Activated CD4-positive, alpha-beta T cell treated with anti-CD3 and anti-CD28 coated beads, Interleukin-2, amount 50 U/mL, for 4 hours (primary cell): ENCODE measurements around the gene TPSD1.
A peak's percentile ranks its signal among the peaks of the same experiment; 100 is the strongest.
"Not testable (repeated sequence)": the region's sequence is repeated elsewhere in the genome, so short reads cannot be mapped to it uniquely, and the experiment has no call there.

Experiments used
- DNase-seq, 2 experiments: peaks; one replicate each; pipeline ENCODE4 v3.0.0-alpha.2; 2020

The TPSD1 gene

DNA sequence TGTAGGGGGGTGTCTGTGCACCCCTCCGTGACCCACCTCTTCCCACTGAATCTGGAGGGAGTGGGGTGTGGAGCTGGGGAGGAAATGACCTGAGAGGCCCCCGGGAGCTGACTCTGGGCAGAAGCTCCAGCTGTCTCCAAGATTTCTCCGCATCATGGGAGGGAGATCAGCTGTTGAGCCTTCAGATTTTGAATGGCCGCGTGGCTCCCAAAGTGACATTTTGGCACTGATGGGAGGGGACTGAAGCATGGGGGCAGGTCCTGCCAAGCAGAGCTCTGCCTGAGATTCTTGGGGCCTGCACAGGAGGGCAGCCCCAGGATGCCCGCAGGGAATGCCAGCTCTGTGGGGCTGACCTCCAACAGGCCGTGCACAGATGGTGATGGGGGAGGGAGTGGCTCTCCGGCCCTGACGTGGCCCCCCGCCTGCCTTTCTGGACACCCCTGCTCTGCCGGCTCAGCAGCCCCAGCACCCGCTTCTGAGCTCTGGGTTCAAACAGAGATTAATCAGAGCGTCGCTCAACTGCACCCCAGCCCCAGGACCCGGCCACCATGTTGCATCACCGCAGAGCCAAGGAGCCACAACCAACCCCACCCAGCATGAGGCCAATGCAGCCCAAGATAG, 28.2 kb downstream of the TPSD1 start:
- DNase-seq, result no peak

DNA sequence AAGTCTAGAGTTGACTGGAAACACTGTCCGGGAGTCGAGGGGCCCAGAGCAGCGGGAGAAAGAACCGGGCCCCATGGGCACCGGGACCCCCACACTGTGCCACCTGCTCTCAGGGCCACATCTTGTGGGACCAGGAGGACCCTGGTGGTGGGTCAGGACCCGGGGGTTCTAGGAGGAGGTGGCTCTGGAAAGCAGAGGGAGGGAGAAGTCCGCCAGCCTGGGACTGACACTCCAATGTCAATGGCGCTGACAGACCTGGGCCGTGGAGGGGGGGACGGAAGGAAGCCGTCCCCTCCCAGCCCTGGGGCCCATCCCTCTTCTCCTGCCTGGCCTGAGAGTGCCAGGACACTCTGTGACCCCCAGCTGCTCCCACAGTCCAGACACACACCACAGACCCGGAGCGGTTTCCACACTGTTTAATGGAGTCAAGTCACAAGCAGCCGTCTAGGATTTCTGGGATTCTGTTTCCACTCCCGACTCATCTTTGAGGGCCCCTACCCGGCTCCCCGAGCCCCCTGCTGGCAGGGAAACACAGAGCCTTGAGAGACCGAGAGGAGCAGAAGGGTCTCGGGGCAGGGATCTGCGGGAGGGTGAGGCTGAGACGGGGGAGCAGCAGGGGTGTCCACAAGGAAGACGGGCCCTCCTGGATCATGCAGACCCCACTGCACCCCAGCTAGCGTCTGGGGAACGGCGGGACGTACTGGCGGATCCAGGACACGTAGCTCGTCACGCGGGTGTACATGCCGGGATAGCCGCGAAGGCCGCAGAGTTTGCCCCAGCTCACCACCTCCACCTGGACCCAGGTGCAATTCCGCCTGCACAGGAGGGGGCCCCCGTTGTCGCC, 30.0 kb downstream of the TPSD1 start:
- no peak for DNase-seq

DNA sequence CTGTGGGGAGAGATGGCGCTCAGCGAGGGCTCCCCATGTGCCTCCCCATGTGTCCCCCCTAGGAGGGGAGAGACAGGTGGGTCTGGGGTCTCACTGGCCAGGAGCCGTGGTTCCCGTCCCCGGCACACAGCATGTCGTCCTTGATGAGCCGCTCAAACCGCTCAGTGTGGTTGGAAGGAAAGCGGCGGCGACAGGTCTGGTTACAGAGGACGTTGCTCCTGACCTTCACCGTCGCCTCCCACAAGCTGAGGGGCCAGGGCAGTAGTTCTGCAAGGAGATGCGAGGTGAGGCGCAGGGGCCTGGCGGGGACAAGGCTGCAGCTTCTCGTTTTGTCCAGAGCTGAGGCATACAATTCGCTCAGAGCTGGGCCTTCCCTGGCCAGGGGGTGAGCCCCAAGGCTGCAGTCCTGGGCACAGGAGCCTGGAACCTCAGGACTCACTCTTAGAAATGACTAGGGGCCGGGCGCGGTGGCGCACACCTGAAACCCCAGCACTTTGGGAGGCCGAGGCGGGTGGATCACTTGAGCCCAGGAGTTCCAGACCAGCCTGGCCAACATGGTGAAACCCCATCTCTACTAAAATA, 30.7 kb downstream of the TPSD1 start:
- DNase-seq, result no peak

DNA sequence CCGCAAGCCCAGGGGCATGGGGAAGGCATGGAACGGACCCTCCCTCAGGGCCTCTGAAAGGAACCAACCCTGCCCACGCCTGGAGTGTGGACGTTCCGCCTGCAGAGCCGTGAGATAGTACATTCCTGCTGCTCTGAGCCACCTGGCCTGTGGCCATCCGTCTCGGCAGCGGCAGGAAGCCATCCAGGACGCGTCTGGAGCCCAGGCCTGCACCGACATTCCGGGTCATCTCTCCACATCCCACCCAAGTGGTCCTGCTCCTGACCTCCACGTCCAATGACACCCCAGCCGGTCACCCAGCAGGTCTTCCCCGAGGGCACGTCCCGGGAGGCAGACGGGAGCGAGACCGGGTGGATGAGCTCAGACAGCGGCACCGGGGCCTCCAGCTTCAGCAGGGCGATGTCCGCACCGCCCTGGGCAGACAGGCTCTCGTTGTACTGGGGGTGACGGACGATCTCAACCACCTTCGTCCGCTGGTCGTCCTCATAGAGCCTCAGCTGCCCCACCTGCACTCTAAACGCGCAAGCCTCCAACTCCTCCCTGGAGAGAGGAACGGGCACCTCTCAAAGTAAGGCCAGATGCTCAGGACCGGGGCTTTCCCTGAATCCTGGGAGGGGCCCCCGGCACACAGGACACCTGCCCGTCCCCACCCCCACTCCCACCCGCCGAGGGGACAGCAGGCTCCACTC, 32.3 kb downstream of the TPSD1 start:
- DNase-seq, result no peak

DNA sequence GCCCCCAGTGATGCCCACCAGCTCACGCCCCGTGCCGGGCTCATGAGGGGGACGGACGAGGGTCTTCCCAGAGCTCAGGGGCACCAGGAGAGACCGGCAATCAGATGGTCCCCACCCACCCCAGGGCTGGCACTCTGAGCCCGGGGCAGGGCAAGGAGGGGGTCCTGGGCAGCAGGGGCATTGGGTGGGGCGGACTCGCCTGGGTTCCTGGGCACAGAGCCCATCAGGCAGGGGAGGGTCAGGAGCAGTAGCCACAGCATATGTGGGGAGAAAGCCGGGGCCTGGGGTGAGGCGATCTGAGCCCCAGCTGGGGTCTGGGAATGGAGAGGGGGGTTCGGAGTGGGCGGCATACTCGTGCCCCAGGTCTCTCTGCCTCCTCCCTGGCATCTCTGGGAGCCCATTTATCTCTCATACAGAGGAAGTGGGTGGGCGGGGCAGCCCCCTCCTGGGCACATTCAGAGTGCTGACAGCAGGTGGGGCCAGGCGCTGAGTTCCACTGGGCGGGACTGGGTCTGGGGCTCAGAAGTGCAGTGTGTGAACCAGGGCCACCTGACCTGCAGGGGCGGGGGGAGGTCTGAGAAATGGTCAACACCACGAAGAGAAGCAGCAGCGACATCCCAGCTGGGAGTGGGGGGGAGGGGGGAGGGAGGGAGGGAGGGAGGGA, 33.1 kb downstream of the TPSD1 start:
- no peak for DNase-seq

DNA sequence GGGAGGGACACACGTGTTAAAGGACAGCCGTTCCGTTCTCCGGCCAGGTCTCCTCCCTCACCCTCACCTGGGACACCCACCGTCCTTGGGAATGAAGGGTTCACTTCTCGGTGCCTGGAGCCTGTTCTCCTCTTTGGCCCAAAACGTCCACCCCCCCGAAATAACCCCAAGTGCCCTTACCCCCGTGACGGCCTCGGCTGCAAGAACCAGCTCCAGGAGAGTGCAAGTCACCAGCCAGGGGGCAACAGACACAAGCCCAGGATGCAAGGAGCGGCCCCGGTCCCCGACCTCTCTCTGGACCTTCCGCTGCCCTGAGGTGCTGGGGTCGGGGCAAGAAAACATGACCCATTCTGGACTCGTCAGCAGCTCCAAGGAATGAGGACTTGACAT, 33.6 kb downstream of the TPSD1 start:
- no peak for DNase-seq

DNA sequence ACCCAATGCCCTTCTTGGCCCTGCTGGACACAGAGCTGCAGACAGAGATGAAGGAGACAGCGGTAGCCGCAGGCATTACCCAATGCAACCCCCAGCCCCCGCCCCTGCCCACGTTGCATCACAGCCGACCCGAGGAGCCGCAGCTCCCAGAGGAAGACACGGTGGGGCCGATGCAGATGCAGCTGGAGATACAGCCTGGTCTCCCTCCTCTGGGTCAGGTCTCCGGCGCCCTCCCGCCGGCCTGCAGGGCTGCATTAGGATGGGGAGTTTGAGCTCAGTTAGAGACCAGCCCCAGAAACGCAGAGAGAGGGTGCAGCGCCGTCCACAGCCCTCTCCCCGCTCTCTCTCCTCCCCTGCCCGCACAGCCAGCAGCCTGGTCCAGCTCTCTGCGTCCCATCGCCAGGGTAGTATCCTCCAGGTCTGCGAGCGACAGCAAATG, 34.2 kb downstream of the TPSD1 start:
- DNase-seq, result no peak

DNA sequence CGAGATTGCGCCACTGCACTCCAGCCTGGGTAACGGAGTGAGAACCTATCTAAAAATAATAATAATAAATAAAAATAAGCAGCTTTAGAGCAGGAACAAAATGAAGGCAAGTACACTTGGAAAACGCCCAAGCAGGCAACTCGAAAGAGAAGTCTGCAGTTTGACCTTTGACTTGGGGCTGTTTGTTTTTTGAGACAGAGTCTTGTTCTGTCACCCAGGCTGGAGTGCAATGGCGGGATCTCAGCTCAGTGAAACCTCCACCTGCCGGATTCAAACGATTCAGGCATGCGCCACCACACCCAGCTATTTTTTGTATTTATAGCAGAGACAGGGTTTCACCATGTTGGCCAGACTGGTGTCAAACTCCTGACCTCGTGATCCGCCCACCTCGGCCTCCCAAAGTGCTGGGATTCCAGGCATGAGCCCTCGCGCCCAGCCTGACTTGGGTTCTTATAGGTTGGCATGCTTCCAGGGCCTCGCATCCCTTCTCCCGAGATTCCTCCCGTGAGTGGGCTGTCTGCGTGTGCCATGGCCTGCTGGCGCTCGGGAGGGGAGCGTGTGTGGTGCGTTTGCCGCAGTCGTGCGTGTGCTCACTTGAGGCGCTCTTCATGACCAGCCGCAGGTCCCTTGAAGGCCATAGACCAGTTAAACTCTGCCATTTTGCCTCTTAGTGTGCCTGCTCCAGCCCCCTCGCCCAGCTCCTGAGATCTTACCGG, 35.1 kb downstream of the TPSD1 start:
- no peak for DNase-seq

DNA sequence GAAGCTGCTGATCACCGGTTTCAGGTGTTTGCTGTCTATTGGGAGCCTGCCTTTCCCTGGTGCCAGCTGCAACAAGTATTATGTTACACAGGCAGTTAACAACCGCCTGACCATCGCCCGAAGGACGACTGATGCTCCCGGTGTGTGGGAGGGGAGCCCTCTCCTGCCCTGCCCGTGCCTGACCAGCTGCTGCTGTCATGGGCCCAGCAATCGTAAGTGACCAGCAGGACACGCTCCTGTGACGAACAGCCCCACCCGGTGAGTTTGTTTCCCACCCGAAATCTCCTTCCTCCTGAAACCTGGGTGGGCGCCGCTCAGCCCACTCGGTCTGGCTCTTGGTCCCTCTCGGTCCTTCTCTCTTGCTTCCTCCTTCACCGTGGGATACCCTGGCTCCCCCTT, 35.7 kb downstream of the TPSD1 start:
- DNase-seq, result no peak

DNA sequence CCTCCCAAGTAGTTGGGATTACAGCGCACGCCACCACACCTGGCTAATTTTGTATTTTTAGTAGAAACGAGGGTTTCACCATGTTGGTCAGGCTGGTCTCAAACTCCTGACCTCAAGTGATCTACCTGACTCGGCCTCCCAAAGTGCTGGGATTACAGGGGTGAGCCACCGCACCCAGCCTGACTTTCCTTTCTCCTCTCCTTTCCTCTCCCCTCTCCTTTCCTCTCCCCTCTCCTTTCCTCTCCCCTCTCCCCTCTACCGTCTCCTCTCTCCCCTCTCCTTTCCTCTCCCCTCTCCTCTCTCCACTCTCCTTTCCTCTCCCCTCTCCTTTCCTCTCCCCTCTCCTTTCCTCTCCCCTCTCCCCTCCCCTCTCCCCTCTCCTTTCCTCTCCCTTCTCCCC, 36.3 kb downstream of the TPSD1 start:
- not testable (repeated sequence) for DNase-seq

DNA sequence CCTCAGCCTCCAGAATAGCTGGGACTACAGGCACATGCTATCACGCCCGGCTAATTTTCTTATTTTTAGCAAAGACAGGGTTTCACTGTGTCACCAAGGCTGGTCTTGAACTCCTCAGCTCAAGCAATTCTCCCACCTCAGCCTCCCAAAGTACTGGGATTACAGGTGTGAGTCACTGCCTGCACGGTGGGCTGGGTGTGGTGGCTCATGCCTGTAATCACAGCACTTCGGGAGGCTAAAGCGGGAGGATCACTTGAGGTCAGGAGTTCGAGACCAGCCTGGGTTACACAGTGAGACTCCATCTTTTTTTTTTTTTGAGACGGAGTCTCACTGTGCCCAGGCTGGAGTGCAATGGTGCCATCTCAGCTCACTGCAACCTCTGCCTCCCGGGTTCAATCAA, 36.9 kb downstream of the TPSD1 start:
- DNase-seq, result not testable (repeated sequence)

DNA sequence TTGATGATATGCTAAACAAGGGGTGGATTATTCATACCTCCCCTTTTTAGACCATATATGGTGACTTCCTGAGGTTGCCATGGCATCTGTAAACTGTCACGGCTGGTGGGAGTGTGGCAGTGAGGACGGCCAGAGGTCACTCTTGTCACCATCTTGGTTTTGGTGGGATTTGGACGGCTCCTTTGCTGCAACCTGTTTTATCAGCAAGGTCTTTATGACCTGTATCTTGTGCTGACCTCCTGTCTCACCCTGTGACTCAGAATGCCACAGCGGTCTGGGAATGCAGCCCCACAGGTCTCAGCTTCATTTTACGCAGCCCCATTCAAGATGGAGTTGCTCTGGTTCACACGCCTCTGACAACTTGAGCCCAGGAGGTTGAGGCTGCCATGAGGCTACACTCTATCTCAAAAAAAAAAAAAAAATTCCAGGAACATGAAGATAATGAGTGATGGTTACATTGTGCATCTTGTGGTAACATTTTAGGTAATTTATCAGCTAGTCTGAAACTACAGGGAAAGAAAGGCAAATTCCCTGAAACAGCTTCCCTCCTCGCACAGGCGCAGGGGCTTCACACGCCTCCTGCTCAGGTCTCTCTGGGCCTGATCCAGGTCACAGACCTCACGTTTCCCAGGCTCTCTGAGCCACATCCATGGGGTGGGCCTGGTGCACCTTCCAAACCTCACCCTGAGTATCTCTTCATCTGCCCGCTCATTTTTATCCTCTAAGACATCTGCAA, 38.2 kb downstream of the TPSD1 start:
- no peak for DNase-seq

DNA sequence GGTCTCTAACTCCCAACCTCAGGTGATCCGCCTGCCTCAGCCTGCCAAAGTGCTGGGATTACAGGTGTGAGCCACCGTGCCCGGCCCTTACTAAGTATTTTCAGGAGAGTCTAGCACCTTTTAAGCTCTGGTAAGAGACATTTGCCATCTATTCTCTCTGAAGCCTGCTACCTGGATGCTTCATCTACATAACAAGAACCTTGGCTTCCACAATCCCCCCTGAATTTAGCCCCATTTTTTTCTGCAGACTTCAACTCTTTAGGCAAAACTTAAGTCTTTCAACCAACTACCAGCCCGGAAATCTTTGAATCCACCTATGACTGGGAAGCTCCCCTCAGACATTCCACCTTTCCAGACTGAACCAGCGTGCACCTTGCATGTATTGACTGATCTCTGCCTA, 39.6 kb downstream of the TPSD1 start:
- no peak for DNase-seq

DNA sequence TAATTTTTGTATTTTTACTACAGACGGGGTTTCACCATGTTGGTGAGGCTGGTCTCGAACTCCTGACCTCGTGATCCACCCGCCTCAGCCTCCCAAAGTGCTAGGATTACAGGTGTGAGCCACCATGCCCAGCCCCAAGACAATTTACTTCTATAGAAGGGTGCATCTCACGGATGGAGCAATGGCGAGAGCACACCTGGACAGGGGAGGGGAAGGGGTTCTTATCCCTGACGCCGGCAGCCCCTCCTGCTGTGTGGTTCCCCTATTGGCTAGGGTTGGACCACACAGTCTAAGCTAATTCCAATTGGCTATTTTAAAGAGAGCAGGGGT, 40.8 kb downstream of the TPSD1 start:
- DNase-seq, result not testable (repeated sequence)

DNA sequence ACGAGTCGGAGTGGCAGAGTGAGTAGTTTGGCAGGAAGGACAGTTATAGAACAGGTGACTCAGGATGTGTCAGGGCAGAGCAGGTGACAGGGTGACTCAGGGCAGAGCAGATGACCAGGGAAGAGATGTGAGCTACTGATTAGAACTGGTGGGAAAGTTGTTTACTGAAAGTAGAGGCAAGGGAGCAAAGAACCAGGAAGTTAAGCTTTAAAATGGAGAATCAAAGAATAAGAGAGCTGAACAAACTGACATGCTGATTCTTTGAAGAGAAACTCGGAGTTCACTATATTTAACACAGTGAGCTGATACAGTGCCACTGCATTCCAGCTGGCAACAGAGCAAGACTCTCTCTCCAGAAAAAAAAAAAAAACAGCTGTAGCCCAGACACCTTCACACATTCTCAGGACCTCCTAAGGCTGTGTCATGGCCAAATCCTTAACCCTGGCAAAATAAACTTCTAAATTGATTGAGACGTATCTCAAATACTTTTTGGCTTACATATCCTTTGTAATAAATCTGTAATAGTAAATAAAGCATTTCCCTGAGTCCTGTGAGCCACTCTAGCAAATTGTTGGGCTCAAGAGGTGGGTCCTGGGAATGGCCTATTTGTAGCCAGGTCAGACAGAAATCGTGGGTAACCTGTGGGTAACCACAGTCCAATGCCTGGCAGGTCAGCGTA, 41.3 kb downstream of the TPSD1 start:
- no peak for DNase-seq

DNA sequence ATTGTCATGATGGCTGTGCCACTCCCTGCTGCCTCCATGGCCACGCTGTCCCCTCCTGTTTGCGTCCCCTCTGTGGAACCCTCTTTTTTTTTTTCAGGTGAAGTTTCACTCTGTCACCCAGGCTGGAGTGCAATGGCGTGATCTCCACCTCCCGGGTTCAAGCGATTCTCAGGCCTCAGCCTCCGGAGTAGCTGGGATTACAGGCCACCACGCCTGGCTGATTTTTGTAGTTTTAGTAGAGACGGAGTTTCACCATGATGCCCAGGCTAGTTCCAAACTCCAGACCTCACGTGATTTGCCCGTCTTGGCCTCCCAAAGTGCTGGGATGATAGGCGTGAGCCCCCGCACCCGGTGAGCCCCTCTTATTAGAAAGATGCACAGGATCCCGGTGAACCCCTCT, 42.5 kb downstream of the TPSD1 start:
- DNase-seq, result no peak

DNA sequence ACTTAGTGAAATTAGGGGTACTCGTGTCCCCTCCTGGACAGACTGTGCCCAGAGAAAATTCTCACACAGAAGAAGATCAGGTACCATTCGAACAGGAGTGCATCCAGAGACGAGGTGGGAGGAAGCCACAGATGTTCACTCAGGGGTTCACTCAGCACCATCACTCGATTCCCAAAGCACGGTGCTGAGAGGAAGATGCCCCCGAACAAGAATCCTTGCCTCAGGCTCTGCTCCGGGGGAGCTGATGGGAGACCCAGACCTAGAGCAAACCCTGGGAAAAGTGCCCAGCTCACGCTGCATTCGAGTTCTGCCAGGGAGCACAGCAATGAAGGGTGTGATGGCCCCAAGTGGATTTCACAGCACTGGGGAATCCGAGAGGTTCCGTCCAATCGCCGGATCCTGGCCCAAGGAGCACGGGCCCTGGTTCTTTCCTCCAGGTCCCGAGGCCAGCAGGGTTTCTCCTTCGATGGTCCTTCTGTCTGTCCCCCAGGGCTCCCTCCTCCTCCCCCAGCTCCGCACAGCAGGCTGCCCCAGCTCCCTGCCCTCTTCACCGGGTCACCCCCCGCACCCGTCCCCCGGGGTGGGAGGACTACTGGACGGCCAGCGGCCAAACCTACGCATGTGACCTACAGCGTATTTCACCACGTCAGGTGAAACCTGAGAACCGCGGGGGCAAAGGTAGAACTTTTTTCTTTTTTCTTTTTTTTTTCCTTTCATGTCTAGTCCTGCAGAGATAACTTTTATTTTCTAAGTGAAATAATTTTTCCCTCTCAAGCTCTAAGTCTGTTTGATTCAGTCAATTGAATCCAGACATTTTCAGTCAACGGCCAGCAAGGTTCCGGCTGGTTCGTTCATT, 43.4 kb downstream of the TPSD1 start:
- no peak for DNase-seq

DNA sequence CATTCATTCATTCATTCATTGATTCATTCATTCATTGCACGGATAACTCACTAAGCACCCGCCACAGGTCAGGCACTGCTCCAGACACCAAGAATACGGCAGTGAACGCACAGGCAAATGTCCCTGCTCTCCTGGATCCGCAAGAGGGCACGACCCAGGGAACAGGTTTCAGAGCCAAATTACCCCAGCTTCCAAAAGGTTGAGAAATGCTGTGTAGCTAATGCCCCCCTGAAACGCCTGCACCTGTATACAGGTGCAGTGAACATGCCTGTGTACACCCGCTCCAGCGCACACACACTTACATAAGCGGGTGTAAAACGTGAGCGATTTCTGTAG, 44.0 kb downstream of the TPSD1 start:
- DNase-seq, result no peak

DNA sequence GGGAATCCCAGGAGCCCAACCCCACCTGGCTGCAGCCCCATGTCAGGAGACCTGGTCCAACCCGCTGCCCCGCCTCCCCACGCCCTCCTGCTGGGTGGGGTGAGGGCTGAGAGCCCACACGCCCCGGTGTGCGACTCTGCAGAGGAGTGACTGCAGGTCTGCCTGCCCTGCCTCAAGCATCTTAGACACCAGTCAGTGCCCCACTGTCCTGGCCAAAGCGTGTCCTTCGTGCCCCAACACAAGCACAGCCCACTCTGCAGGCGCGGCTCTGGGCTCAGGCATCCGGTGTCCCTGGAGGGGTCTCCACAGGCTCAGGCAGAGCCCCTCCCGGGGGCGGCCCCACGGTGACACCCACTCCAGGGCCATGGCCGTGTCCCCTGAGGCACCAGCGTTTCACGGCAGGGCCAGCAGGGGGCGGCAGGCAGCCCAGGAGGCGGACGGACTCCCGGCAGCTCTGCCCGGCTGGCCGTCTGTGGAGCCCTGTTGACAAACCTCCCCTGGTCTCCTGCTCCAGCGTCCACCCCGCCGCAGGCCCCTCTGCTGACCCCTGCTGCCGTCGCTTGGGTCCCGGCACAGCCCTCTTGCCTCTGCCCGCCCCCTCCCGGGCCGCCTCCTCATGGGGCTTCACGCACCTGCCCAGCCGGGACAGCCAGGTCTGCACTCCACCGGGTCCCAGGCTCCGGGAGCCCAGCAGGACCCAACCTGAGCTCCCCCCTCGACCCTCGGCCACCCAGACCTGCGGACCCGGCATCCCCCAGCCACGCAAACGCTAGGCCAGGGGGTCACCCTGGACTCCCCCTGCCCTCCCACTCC, 45.0 kb downstream of the TPSD1 start:
- DNase-seq, result peak; percentile 63 to 64
